CD4-positive, alpha-beta T cell treated with Interleukin-10 for 1 hour (primary cell): ENCODE data around the gene CNNM4.

ENCODE experiments used
- DNase-seq: peaks from one replicate; pipeline ENCODE4 v3.0.0-alpha.2; 2020

CNNM4 gene

GRCh38 chr2:96760036-96760985, at the start of gene CNNM4:
Gene CNNM4 (plus strand): TSS chr2:96760902. CDS start chr2:96761000, 98 bp downstream.
- peak; percentile 91 for DNase-seq

- no peak for DNase-seq
Measured at GRCh38 chr2:96710985-96711384, 49.7 kb upstream of the CNNM4 start.

- no peak for DNase-seq
Measured at GRCh38 chr2:96715658-96716057, 45.0 kb upstream of the CNNM4 start.

GRCh38 chr2:96716388-96716787, 44.3 kb upstream of the CNNM4 start:
- no peak for DNase-seq

GRCh38 chr2:96726131-96726530, 34.6 kb upstream of the CNNM4 start:
- no peak for DNase-seq

GRCh38 chr2:96727431-96727830, 33.3 kb upstream of the CNNM4 start:
- no peak for DNase-seq

- DNase-seq: no peak
Measured at GRCh38 chr2:96729748-96730147, 31.0 kb upstream of the CNNM4 start.

- DNase-seq: no peak
Measured at GRCh38 chr2:96730212-96730611, 30.5 kb upstream of the CNNM4 start.

- DNase-seq: no peak
Measured at GRCh38 chr2:96733931-96734330, 26.8 kb upstream of the CNNM4 start.

GRCh38 chr2:96734880-96735583, 25.7 kb upstream of the CNNM4 start:
- DNase-seq: no peak

- DNase-seq: no peak
Measured at GRCh38 chr2:96737251-96737650, 23.5 kb upstream of the CNNM4 start.

- DNase-seq: peak; percentile 47
Measured at GRCh38 chr2:96737831-96738230, 22.9 kb upstream of the CNNM4 start.

GRCh38 chr2:96739076-96739632, 21.5 kb upstream of the CNNM4 start:
- no peak for DNase-seq

- peak; percentile 98 for DNase-seq
Measured at GRCh38 chr2:96739633-96740428, 20.9 kb upstream of the CNNM4 start, which contains the start of gene LMAN2L. Gene LMAN2L (minus strand): TSS chr2:96740064. CDS start chr2:96740040, 24 bp downstream.

- no peak for DNase-seq
Measured at GRCh38 chr2:96747061-96747617, 13.6 kb upstream of the CNNM4 start.

GRCh38 chr2:96751800-96752199, 8.9 kb upstream of the CNNM4 start:
- no peak for DNase-seq

GRCh38 chr2:96753661-96754282, 6.9 kb upstream of the CNNM4 start:
- no peak for DNase-seq

- no peak for DNase-seq
Measured at GRCh38 chr2:96754317-96754716, 6.4 kb upstream of the CNNM4 start.

- DNase-seq: no peak
Measured at GRCh38 chr2:96756788-96757476, 3.8 kb upstream of the CNNM4 start.

- DNase-seq: no peak
Measured at GRCh38 chr2:96757477-96757860, 3.2 kb upstream of the CNNM4 start.

GRCh38 chr2:96758987-96759386, 1.7 kb upstream of the CNNM4 start:
- DNase-seq: no peak
